NCI-H1694 (cell line): ENCODE results near the gene MPP2.
"Not testable (repeated sequence)": the region's sequence is repeated elsewhere in the genome, so short reads cannot be mapped to it uniquely, and the experiment has no call there.

Experiments used
- DNase-seq: peaks from one replicate; lab custom pipeline; 2025; lab: John Stamatoyannopoulos, UW

The MPP2 gene

GRCh38 chr17:43875476-43876147 lies 31.7 kb downstream of the MPP2 start:
- no peak for DNase-seq

- DNase-seq: no peak
Measured at GRCh38 chr17:43874293-43874692, 33.0 kb downstream of the MPP2 start.

GRCh38 chr17:43873815-43874214 lies 33.5 kb downstream of the MPP2 start:
- no peak for DNase-seq

- no peak for DNase-seq
Measured at GRCh38 chr17:43873091-43873490, 34.2 kb downstream of the MPP2 start.

GRCh38 chr17:43871946-43872690 lies 35.2 kb downstream of the MPP2 start:
- no peak for DNase-seq

- not testable (repeated sequence) for DNase-seq
Measured at GRCh38 chr17:43869031-43869430, 38.3 kb downstream of the MPP2 start.

- DNase-seq: no peak
Measured at GRCh38 chr17:43868226-43868994, 38.9 kb downstream of the MPP2 start.

GRCh38 chr17:43864161-43864984 lies 43.0 kb downstream of the MPP2 start:
- DNase-seq: no peak

GRCh38 chr17:43861960-43862359 lies 45.4 kb downstream of the MPP2 start:
- no peak for DNase-seq

- no peak for DNase-seq
Measured at GRCh38 chr17:43860927-43861622, 46.3 kb downstream of the MPP2 start.

- no peak for DNase-seq
Measured at GRCh38 chr17:43860077-43860725, 47.1 kb downstream of the MPP2 start.

GRCh38 chr17:43857957-43858600 lies 49.3 kb downstream of the MPP2 start:
- DNase-seq: no peak

- DNase-seq: no peak
Measured at GRCh38 chr17:43857141-43857540, 50.2 kb downstream of the MPP2 start.

GRCh38 chr17:43856141-43856540 lies 51.2 kb downstream of the MPP2 start:
- no peak for DNase-seq

GRCh38 chr17:43855061-43855460 lies 52.3 kb downstream of the MPP2 start:
- DNase-seq: no peak

- DNase-seq: no peak
Measured at GRCh38 chr17:43854498-43854897, 52.8 kb downstream of the MPP2 start.

GRCh38 chr17:43853546-43853945 lies 53.8 kb downstream of the MPP2 start:
- no peak for DNase-seq

GRCh38 chr17:43852571-43852970 lies 54.8 kb downstream of the MPP2 start:
- no peak for DNase-seq

GRCh38 chr17:43849116-43849515 lies 58.2 kb downstream of the MPP2 start:
- DNase-seq: no peak

- no peak for DNase-seq
Measured at GRCh38 chr17:43848601-43849000, 58.7 kb downstream of the MPP2 start.
